ENCODE data around the gene INO80B. TPM values are rescaled to one million over a fixed set of nuclear protein-coding genes. Genes with fewer than 3 reads are reported as not detected.
A peak's percentile ranks its signal among the peaks of the same experiment; 100 is the strongest.

INO80B gene
- total and polyA plus RNA-seq, 9 of the 15 experiments (the other 6 are each of a cell fraction or from before 2014, with no cell fraction given) = 0.41 to 22.6 (median 9.0) TPM

DNA sequence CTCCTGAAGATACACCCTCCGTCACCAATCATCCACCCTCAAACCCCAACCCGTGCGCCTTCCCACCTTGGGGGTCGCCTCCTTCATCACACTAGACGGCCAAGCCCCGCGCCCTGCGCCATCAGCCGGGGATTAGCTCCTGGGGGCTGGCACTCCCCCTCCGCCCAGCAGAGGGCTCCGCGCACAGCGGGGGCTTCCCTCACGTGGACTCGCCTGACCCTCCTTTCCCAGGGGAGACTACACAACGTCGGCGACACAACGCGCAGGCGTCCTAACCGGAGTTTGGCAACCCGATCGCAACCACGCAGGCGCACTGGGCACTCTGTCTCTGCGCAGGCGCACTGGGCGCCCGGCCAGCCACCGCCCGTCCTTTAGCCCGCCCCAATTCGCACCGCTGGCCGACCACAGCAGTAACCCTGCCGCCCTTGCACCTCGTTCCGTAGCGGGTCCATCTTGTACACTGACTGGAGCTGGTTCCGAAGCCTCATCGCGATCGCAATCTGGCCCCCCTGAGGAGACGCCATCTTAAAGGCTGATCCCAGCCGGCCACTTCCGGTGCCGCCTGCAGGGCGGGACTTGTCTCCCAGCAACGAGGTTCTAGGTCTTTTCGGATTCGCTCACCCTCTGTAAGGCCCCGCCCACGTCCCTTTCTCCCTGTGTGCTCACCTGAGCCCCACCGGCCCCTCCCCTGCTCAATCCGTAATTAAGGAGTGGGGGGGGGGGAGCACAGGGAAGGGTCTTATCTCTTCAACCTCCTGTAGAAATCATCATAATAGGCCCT, 52.4 kb downstream of the INO80B start, which contains the start of gene PCGF1 (continued):
- TF ChIP-seq MEF2D (tag; conservative IDR thresholded peaks at IDR 0.05; ENCODE audit: low read depth) (no peak), CTBP1 (IDR thresholded peaks at IDR 0.05; ENCODE audit: borderline replicate concordance) (peak; percentile 25), HDAC1 (IDR thresholded peaks at IDR 0.05) (peak in 1 of 2 experiments; percentile 89; a peak in 2 of 4 replicates), NFIX (CRISPR knock-in tag; IDR thresholded peaks at IDR 0.05; ENCODE audit: low read depth) (no peak), SAFB2 (IDR thresholded peaks at IDR 0.05; ENCODE audit: borderline replicate concordance, low read depth, low read length, severe bottlenecking) (no peak), PHB (CRISPR knock-in tag; IDR thresholded peaks at IDR 0.05) (peak; percentile 67; the same call in 1 of the 2 replicates), ATF7 (IDR thresholded peaks at IDR 0.05) (peak; percentile 82; the same call in 1 of the 2 replicates), CEBPG (CRISPR knock-in tag; IDR thresholded peaks at IDR 0.05) (peak; percentile 75; the same call in 1 of the 2 replicates), CEBPG (tag; conservative IDR thresholded peaks at IDR 0.05 in 1 of 2, IDR thresholded peaks at IDR 0.05 in 1 of 2) (no peak), TCFL5 (CRISPR knock-in tag; conservative IDR thresholded peaks at IDR 0.05) (no peak), PHF20 (IDR thresholded peaks at IDR 0.05; ENCODE audit: partially characterized antibody) (peak; percentile 72), YY1 (IDR thresholded peaks at IDR 0.05; ENCODE audit: borderline replicate concordance in 1 of 3, control insufficient read depth in 1 of 3, extremely low read depth in 1 of 3, insufficient read depth in 3 of 3, insufficient read length in 1 of 3, insufficient replicate concordance in 2 of 3, low read depth in 1 of 3, low read length in 2 of 3) (peak; percentile 83 to 96 (median 94)), ZBTB17 (CRISPR knock-in tag; IDR thresholded peaks at IDR 0.05) (peak; percentile 75), RBM22 (IDR thresholded peaks at IDR 0.05; ENCODE audit: low read depth, low read length, poor library complexity, severe bottlenecking) (peak; percentile 78), ZKSCAN8 (CRISPR knock-in tag; IDR thresholded peaks at IDR 0.05) (no peak), KDM5B (IDR thresholded peaks at IDR 0.05; ENCODE audit: insufficient replicate concordance, low read depth, low read length) (peak; percentile 59)
- TF ChIP-seq, protein P1, sequence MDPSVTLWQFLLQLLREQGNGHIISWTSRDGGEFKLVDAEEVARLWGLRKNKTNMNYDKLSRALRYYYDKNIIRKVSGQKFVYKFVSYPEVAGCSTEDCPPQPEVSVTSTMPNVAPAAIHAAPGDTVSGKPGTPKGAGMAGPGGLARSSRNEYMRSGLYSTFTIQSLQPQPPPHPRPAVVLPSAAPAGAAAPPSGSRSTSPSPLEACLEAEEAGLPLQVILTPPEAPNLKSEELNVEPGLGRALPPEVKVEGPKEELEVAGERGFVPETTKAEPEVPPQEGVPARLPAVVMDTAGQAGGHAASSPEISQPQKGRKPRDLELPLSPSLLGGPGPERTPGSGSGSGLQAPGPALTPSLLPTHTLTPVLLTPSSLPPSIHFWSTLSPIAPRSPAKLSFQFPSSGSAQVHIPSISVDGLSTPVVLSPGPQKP (CRISPR knock-in tag; IDR thresholded peaks at IDR 0.05) = no peak
- TF ChIP-seq, protein P2, sequence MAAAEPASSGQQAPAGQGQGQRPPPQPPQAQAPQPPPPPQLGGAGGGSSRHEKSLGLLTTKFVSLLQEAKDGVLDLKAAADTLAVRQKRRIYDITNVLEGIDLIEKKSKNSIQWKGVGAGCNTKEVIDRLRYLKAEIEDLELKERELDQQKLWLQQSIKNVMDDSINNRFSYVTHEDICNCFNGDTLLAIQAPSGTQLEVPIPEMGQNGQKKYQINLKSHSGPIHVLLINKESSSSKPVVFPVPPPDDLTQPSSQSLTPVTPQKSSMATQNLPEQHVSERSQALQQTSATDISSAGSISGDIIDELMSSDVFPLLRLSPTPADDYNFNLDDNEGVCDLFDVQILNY (CRISPR knock-in tag; IDR thresholded peaks at IDR 0.05) = no peak
- TF ChIP-seq, protein P3, sequence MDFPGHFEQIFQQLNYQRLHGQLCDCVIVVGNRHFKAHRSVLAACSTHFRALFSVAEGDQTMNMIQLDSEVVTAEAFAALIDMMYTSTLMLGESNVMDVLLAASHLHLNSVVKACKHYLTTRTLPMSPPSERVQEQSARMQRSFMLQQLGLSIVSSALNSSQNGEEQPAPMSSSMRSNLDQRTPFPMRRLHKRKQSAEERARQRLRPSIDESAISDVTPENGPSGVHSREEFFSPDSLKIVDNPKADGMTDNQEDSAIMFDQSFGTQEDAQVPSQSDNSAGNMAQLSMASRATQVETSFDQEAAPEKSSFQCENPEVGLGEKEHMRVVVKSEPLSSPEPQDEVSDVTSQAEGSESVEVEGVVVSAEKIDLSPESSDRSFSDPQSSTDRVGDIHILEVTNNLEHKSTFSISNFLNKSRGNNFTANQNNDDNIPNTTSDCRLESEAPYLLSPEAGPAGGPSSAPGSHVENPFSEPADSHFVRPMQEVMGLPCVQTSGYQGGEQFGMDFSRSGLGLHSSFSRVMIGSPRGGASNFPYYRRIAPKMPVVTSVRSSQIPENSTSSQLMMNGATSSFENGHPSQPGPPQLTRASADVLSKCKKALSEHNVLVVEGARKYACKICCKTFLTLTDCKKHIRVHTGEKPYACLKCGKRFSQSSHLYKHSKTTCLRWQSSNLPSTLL (IDR thresholded peaks at IDR 0.05) = no peak
- TF ChIP-seq, protein P4, sequence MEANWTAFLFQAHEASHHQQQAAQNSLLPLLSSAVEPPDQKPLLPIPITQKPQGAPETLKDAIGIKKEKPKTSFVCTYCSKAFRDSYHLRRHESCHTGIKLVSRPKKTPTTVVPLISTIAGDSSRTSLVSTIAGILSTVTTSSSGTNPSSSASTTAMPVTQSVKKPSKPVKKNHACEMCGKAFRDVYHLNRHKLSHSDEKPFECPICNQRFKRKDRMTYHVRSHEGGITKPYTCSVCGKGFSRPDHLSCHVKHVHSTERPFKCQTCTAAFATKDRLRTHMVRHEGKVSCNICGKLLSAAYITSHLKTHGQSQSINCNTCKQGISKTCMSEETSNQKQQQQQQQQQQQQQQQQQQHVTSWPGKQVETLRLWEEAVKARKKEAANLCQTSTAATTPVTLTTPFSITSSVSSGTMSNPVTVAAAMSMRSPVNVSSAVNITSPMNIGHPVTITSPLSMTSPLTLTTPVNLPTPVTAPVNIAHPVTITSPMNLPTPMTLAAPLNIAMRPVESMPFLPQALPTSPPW (CRISPR knock-in tag; IDR thresholded peaks at IDR 0.05) = peak; percentile 96
- TF ChIP-seq, protein P5, sequence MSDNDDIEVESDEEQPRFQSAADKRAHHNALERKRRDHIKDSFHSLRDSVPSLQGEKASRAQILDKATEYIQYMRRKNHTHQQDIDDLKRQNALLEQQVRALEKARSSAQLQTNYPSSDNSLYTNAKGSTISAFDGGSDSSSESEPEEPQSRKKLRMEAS (CRISPR knock-in tag; IDR thresholded peaks at IDR 0.05) = peak; percentile 81

Measured in K562 (cell line).